Measurements from ENCODE around the gene DERA.
"Not testable (repeated sequence)": the region's sequence is repeated elsewhere in the genome, so short reads cannot be mapped to it uniquely, and the experiment has no call there.

The DERA gene

GRCh38 chr12:15967053-15967452, 55.9 kb downstream of the DERA start:
- peak overlapping the region; percentile 18 for H3K9ac ChIP-seq (ENCODE audit: low read depth, low read length)
- H3K4me3 ChIP-seq (ENCODE audit: low read length); H3K9me3 ChIP-seq (replicated peaks; ENCODE audit: low read length); H3K4me2 ChIP-seq (ENCODE audit: low read length); H3K27me3 ChIP-seq (ENCODE audit: control insufficient read depth, insufficient read depth, low read length): not testable (repeated sequence)
- peaks cover 33% of the 10 kb centered on the region for H3K4me1 ChIP-seq (ENCODE audit: control insufficient read depth, insufficient read depth, low read length)
- peaks cover 36% of the 10 kb centered on the region for H3K36me3 ChIP-seq (ENCODE audit: insufficient read depth, low read length)

DNA sequence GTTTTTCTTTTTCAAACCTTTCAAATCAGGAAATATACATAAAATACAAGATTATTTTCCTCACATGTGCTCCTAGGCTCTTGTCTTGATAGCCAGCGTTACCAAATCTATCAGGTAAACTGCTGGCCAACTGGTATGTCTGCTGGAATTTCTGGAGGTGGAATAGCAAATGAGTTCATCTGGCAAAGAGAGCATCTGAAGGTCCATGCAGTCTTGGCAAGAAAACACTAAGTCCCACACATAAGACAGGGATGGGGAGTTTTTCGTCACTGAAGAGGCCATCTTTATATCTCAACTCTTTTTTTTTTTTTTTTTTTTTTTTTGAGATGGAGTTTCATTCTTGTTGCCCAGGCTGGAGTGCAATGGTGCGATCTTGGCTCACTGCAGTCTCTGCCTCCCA, 60.1 kb downstream of the DERA start:
- no peaks in the 10 kb centered on the region for H3K9me3 ChIP-seq (replicated peaks; ENCODE audit: low read length)
- H3K36me3 ChIP-seq (ENCODE audit: insufficient read depth, low read length) = peaks cover 31% of the 10 kb centered on the region
- no peaks in the 10 kb centered on the region for H3K27me3 ChIP-seq (ENCODE audit: control insufficient read depth, insufficient read depth, low read length)
- H3K4me2 ChIP-seq (ENCODE audit: low read length) = no peak overlapping the region
- H3K4me3 ChIP-seq (ENCODE audit: low read length) = no peak overlapping the region
- no peak overlapping the region for H3K9ac ChIP-seq (ENCODE audit: low read depth, low read length)
- H3K4me1 ChIP-seq (ENCODE audit: control insufficient read depth, insufficient read depth, low read length) = peaks cover 10% of the 10 kb centered on the region

GRCh38 chr12:15972894-15973293, 61.8 kb downstream of the DERA start:
- no peaks in the 10 kb centered on the region for H3K9me3 ChIP-seq (replicated peaks; ENCODE audit: low read length)
- no peaks in the 10 kb centered on the region for H3K27me3 ChIP-seq (ENCODE audit: control insufficient read depth, insufficient read depth, low read length)
- H3K9ac ChIP-seq (ENCODE audit: low read depth, low read length) = no peak overlapping the region
- H3K4me2 ChIP-seq (ENCODE audit: low read length) = no peak overlapping the region
- H3K4me1 ChIP-seq (ENCODE audit: control insufficient read depth, insufficient read depth, low read length) = peaks cover 12% of the 10 kb centered on the region
- no peak overlapping the region for H3K4me3 ChIP-seq (ENCODE audit: low read length)
- peaks cover 33% of the 10 kb centered on the region for H3K36me3 ChIP-seq (ENCODE audit: insufficient read depth, low read length)

GRCh38 chr12:15977999-15978951, 67.1 kb downstream of the DERA start:
- H3K27me3 ChIP-seq (ENCODE audit: control insufficient read depth, insufficient read depth, low read length) = no peaks in the 10 kb centered on the region
- peaks cover 53% of the 10 kb centered on the region for H3K4me1 ChIP-seq (ENCODE audit: control insufficient read depth, insufficient read depth, low read length)
- peak overlapping the region; percentile 76 for H3K9ac ChIP-seq (ENCODE audit: low read depth, low read length)
- H3K9me3 ChIP-seq (replicated peaks; ENCODE audit: low read length) = no peaks in the 10 kb centered on the region
- peaks cover 12% of the 10 kb centered on the region for H3K36me3 ChIP-seq (ENCODE audit: insufficient read depth, low read length)
- H3K4me2 ChIP-seq (ENCODE audit: low read length) = peak overlapping the region; percentile 64
- H3K4me3 ChIP-seq (ENCODE audit: low read length) = peak overlapping the region; percentile 23

- H3K4me2 ChIP-seq (ENCODE audit: low read length) = peak overlapping the region; percentile 64
- H3K27me3 ChIP-seq (ENCODE audit: control insufficient read depth, insufficient read depth, low read length) = no peaks in the 10 kb centered on the region
- H3K4me3 ChIP-seq (ENCODE audit: low read length) = peak overlapping the region; percentile 9
- H3K36me3 ChIP-seq (ENCODE audit: insufficient read depth, low read length) = peaks cover 12% of the 10 kb centered on the region
- H3K9me3 ChIP-seq (replicated peaks; ENCODE audit: low read length) = no peaks in the 10 kb centered on the region
- H3K4me1 ChIP-seq (ENCODE audit: control insufficient read depth, insufficient read depth, low read length) = peaks cover 63% of the 10 kb centered on the region
- peak overlapping the region; percentile 76 for H3K9ac ChIP-seq (ENCODE audit: low read depth, low read length)
Observed at GRCh38 chr12:15979096-15980092, 68.3 kb downstream of the DERA start.

- Histone ChIP-seq H3K9me3 (replicated peaks; ENCODE audit: low read length) (no peaks in the 10 kb centered on the region), H3K9ac (ENCODE audit: low read depth, low read length) (peak overlapping the region; percentile 25), H3K4me3 (ENCODE audit: low read length) (no peak overlapping the region), H3K4me2 (ENCODE audit: low read length) (peak overlapping the region; percentile 19), H3K27me3 (ENCODE audit: control insufficient read depth, insufficient read depth, low read length) (no peaks in the 10 kb centered on the region), H3K4me1 (ENCODE audit: control insufficient read depth, insufficient read depth, low read length) (peaks cover 63% of the 10 kb centered on the region), H3K36me3 (ENCODE audit: insufficient read depth, low read length) (peaks cover 13% of the 10 kb centered on the region)
Observed at GRCh38 chr12:15982071-15982470, 70.9 kb downstream of the DERA start.

DNA sequence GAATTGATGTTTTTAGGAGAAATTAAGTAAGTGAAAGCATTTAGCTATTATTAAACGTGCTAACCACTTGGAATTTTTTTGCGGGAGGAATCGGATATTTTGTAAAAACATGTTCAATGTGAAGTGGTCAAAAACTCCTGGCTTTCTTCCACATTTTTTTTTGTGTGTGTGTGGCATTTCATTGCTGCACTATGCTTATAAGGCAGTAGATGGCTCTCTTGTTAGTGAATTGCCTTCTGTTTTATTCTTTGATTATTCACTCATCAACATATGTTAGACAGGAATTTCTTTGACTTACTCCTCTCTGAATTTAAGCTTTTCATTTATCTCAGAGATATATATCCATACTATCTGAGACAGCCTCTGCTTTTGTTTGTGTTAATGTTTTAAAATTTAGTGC, 71.3 kb downstream of the DERA start:
- Histone ChIP-seq H3K9ac (ENCODE audit: low read depth, low read length) (peak overlapping the region; percentile 43), H3K27me3 (ENCODE audit: control insufficient read depth, insufficient read depth, low read length) (no peaks in the 10 kb centered on the region), H3K4me1 (ENCODE audit: control insufficient read depth, insufficient read depth, low read length) (peaks cover 59% of the 10 kb centered on the region), H3K36me3 (ENCODE audit: insufficient read depth, low read length) (peaks cover 12% of the 10 kb centered on the region), H3K4me2 (ENCODE audit: low read length) (peak overlapping the region; percentile 26), H3K9me3 (replicated peaks; ENCODE audit: low read length) (no peaks in the 10 kb centered on the region), H3K4me3 (ENCODE audit: low read length) (no peak overlapping the region)

GRCh38 chr12:15982921-15983320, 71.8 kb downstream of the DERA start:
- no peak overlapping the region for H3K4me3 ChIP-seq (ENCODE audit: low read length)
- peaks cover 16% of the 10 kb centered on the region for H3K36me3 ChIP-seq (ENCODE audit: insufficient read depth, low read length)
- H3K9me3 ChIP-seq (replicated peaks; ENCODE audit: low read length) = no peaks in the 10 kb centered on the region
- peak overlapping the region; percentile 26 for H3K4me2 ChIP-seq (ENCODE audit: low read length)
- H3K27me3 ChIP-seq (ENCODE audit: control insufficient read depth, insufficient read depth, low read length) = no peaks in the 10 kb centered on the region
- H3K4me1 ChIP-seq (ENCODE audit: control insufficient read depth, insufficient read depth, low read length) = peaks cover 55% of the 10 kb centered on the region
- peak overlapping the region; percentile 43 for H3K9ac ChIP-seq (ENCODE audit: low read depth, low read length)

- peaks cover 25% of the 10 kb centered on the region for H3K36me3 ChIP-seq (ENCODE audit: insufficient read depth, low read length)
- H3K4me3 ChIP-seq (ENCODE audit: low read length) = no peak overlapping the region
- no peak overlapping the region for H3K9ac ChIP-seq (ENCODE audit: low read depth, low read length)
- peaks cover 42% of the 10 kb centered on the region for H3K4me1 ChIP-seq (ENCODE audit: control insufficient read depth, insufficient read depth, low read length)
- H3K4me2 ChIP-seq (ENCODE audit: low read length) = no peak overlapping the region
- no peaks in the 10 kb centered on the region for H3K9me3 ChIP-seq (replicated peaks; ENCODE audit: low read length)
- H3K27me3 ChIP-seq (ENCODE audit: control insufficient read depth, insufficient read depth, low read length) = no peaks in the 10 kb centered on the region
Observed at GRCh38 chr12:15984097-15984800, 73.1 kb downstream of the DERA start.

DNA sequence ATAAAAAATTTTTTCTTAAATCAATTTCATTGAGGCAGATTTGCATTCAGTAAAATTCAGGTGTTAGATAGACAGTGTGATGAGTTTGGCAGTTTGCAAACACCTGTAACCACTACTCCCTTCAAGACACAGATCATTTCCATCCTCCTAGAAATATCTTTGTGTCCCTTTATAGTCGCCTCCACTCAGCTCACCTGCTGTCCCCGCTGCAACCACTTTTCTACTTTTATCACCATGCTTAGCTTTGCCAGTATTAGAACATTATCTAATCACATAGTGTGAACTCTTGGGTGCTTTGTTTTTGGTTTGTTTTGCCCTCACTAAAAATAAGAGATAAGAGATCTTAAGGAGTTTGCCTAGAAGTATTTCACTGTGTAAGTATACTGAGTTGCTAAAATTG, 73.8 kb downstream of the DERA start:
- H3K9me3 ChIP-seq (replicated peaks; ENCODE audit: low read length) = no peaks in the 10 kb centered on the region
- peaks cover 38% of the 10 kb centered on the region for H3K4me1 ChIP-seq (ENCODE audit: control insufficient read depth, insufficient read depth, low read length)
- no peak overlapping the region for H3K4me2 ChIP-seq (ENCODE audit: low read length)
- peaks cover 26% of the 10 kb centered on the region for H3K36me3 ChIP-seq (ENCODE audit: insufficient read depth, low read length)
- no peak overlapping the region for H3K4me3 ChIP-seq (ENCODE audit: low read length)
- no peak overlapping the region for H3K9ac ChIP-seq (ENCODE audit: low read depth, low read length)
- H3K27me3 ChIP-seq (ENCODE audit: control insufficient read depth, insufficient read depth, low read length) = no peaks in the 10 kb centered on the region

- no peaks in the 10 kb centered on the region for H3K27me3 ChIP-seq (ENCODE audit: control insufficient read depth, insufficient read depth, low read length)
- no peak overlapping the region for H3K4me2 ChIP-seq (ENCODE audit: low read length)
- H3K4me3 ChIP-seq (ENCODE audit: low read length) = no peak overlapping the region
- H3K36me3 ChIP-seq (ENCODE audit: insufficient read depth, low read length) = peaks cover 30% of the 10 kb centered on the region
- no peaks in the 10 kb centered on the region for H3K9me3 ChIP-seq (replicated peaks; ENCODE audit: low read length)
- H3K4me1 ChIP-seq (ENCODE audit: control insufficient read depth, insufficient read depth, low read length) = peaks cover 17% of the 10 kb centered on the region
- no peak overlapping the region for H3K9ac ChIP-seq (ENCODE audit: low read depth, low read length)
Observed at GRCh38 chr12:15987696-15988095, 76.6 kb downstream of the DERA start.
